ENCODE results near the gene DYRK2.

The DYRK2 gene

GRCh38 chr12:67695974-67696373 is 47.4 kb downstream of the DYRK2 start:
- Histone ChIP-seq H3F3A (ENCODE audit: insufficient read depth) (peaks cover 9% of the 10 kb centered on the region), H4K20me1 (ENCODE audit: low read depth, low read length) (no peaks in the 10 kb centered on the region), H3K27ac (ENCODE audit: low read depth, low read length) (no peak overlapping the region), H2AFZ (ENCODE audit: low read depth, low read length, severe bottlenecking) (no peak overlapping the region), H3K9ac (ENCODE audit: low read length) (no peak overlapping the region), H3K9me3 (ENCODE audit: insufficient read depth, low read length) (no peaks in the 10 kb centered on the region), H3K27me3 (ENCODE audit: low read length) (no peaks in the 10 kb centered on the region), H3K4me2 (ENCODE audit: low read depth, low read length, poor library complexity, severe bottlenecking) (no peak overlapping the region), H3K79me2 (ENCODE audit: insufficient read depth, low read length) (no peaks in the 10 kb centered on the region), H3K4me3 (ENCODE audit: insufficient read depth, low read length, poor library complexity, severe bottlenecking) (no peak overlapping the region), H3K36me3 (ENCODE audit: low read length) (no peaks in the 10 kb centered on the region), H3K9me2 (replicated peaks; ENCODE audit: insufficient read depth, low read length) (no peaks in the 10 kb centered on the region)
- TF ChIP-seq EZH2phosphoT487 (conservative IDR thresholded peaks at IDR 0.05; ENCODE audit: low read length): no peak
- no peak for TF ChIP-seq CTCF (IDR thresholded peaks at IDR 0.05; ENCODE audit: insufficient read depth, low read length, poor library complexity, severe bottlenecking)

- no peak overlapping the region for H2AFZ ChIP-seq (ENCODE audit: low read depth, low read length, severe bottlenecking)
- H4K20me1 ChIP-seq (ENCODE audit: low read depth, low read length): no peaks in the 10 kb centered on the region
- H3K4me3 ChIP-seq (ENCODE audit: insufficient read depth, low read length, poor library complexity, severe bottlenecking): no peak overlapping the region
- no peaks in the 10 kb centered on the region for H3K9me2 ChIP-seq (replicated peaks; ENCODE audit: insufficient read depth, low read length)
- TF ChIP-seq EZH2phosphoT487 (conservative IDR thresholded peaks at IDR 0.05; ENCODE audit: low read length): no peak
- TF ChIP-seq CTCF (IDR thresholded peaks at IDR 0.05; ENCODE audit: insufficient read depth, low read length, poor library complexity, severe bottlenecking): no peak
- no peaks in the 10 kb centered on the region for H3K36me3 ChIP-seq (ENCODE audit: low read length)
- H3K4me2 ChIP-seq (ENCODE audit: low read depth, low read length, poor library complexity, severe bottlenecking): no peak overlapping the region
- H3K79me2 ChIP-seq (ENCODE audit: insufficient read depth, low read length): no peaks in the 10 kb centered on the region
- no peak overlapping the region for H3K27ac ChIP-seq (ENCODE audit: low read depth, low read length)
- H3K9me3 ChIP-seq (ENCODE audit: insufficient read depth, low read length): no peaks in the 10 kb centered on the region
- H3K9ac ChIP-seq (ENCODE audit: low read length): no peak overlapping the region
- H3F3A ChIP-seq (ENCODE audit: insufficient read depth): peaks cover 9% of the 10 kb centered on the region
- H3K27me3 ChIP-seq (ENCODE audit: low read length): no peaks in the 10 kb centered on the region
Observed at GRCh38 chr12:67697443-67697842, 48.9 kb downstream of the DYRK2 start.

GRCh38 chr12:67697967-67698366 is 49.4 kb downstream of the DYRK2 start:
- no peak overlapping the region for H3K9ac ChIP-seq (ENCODE audit: low read length)
- TF ChIP-seq EZH2phosphoT487 (conservative IDR thresholded peaks at IDR 0.05; ENCODE audit: low read length) (no peak), CTCF (IDR thresholded peaks at IDR 0.05; ENCODE audit: insufficient read depth, low read length, poor library complexity, severe bottlenecking) (no peak)
- H3K27me3 ChIP-seq (ENCODE audit: low read length): no peaks in the 10 kb centered on the region
- H4K20me1 ChIP-seq (ENCODE audit: low read depth, low read length): no peaks in the 10 kb centered on the region
- no peaks in the 10 kb centered on the region for H3K9me2 ChIP-seq (replicated peaks; ENCODE audit: insufficient read depth, low read length)
- no peaks in the 10 kb centered on the region for H3K79me2 ChIP-seq (ENCODE audit: insufficient read depth, low read length)
- peaks cover 9% of the 10 kb centered on the region for H3F3A ChIP-seq (ENCODE audit: insufficient read depth)
- H3K4me2 ChIP-seq (ENCODE audit: low read depth, low read length, poor library complexity, severe bottlenecking): no peak overlapping the region
- no peak overlapping the region for H3K4me3 ChIP-seq (ENCODE audit: insufficient read depth, low read length, poor library complexity, severe bottlenecking)
- no peaks in the 10 kb centered on the region for H3K36me3 ChIP-seq (ENCODE audit: low read length)
- no peaks in the 10 kb centered on the region for H3K9me3 ChIP-seq (ENCODE audit: insufficient read depth, low read length)
- H3K27ac ChIP-seq (ENCODE audit: low read depth, low read length): no peak overlapping the region
- no peak overlapping the region for H2AFZ ChIP-seq (ENCODE audit: low read depth, low read length, severe bottlenecking)

Data from SU-DHL-6 (cell line).